ENCODE data around the gene A2M. TPM values are rescaled to one million over a fixed set of nuclear protein-coding genes. Genes with fewer than 3 reads are reported as not detected.

Gene A2M
- total RNA-seq, 1 donor from 2014 or later: 846 TPM

DNA sequence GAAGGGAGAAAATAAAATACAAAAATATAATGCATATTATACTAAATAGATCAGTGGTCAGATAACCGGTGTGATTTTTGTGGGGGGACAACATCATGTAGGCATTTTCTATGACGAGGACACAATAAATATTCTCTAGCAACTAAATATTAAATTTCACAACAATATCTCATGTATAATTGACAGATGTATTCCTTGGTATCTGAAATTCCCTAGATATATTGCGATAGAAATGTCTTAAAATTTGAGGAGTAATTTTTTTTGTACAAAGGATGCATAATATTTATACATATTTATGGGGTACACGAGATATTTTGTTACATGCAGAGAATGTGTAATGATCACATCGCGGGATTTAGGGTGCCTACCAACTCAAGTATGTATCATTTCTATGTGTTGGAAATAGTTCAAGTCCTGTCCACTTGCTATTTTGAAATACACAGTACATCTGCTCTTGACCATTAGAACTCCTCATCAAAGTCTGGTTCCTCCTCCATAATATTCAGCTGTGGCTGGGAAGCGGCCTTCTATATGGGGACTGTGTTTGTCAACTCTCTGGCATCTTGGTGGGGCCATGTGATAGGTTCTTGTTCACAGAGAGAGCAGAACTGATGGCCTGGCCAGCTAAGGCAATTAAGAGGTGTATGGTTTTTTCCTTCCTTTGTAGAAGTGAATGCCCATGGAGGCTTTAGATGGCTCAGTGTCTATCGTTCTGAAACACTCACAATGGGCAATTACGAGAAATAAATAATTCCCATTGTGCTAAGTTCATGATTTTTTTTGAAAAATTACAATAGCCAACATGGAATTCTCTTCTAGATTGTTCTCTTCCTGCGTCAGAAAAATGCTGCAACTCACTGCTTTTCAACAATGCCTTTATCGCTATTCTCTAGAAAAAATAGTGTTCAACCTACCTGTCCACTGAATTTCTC lies 8.8 kb downstream of the A2M start:
- no peak for DNase-seq (ENCODE audit: low spot score in 2 of 2)
- Histone ChIP-seq H3K4me1 (no peaks in the 10 kb centered on the region), H3K4me3 (no peak overlapping the region), H3K36me3 (peaks cover 69 to 92% of the 10 kb centered on the region in 2 donors), H3K27me3 (no peaks in the 10 kb centered on the region), H3K27ac (no peak overlapping the region), H3K9me3 (no peaks in the 10 kb centered on the region)
- intact Hi-C loops (cut with DNase I): no loop called here
- TF ChIP-seq, protein P1, sequence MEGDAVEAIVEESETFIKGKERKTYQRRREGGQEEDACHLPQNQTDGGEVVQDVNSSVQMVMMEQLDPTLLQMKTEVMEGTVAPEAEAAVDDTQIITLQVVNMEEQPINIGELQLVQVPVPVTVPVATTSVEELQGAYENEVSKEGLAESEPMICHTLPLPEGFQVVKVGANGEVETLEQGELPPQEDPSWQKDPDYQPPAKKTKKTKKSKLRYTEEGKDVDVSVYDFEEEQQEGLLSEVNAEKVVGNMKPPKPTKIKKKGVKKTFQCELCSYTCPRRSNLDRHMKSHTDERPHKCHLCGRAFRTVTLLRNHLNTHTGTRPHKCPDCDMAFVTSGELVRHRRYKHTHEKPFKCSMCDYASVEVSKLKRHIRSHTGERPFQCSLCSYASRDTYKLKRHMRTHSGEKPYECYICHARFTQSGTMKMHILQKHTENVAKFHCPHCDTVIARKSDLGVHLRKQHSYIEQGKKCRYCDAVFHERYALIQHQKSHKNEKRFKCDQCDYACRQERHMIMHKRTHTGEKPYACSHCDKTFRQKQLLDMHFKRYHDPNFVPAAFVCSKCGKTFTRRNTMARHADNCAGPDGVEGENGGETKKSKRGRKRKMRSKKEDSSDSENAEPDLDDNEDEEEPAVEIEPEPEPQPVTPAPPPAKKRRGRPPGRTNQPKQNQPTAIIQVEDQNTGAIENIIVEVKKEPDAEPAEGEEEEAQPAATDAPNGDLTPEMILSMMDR (IDR thresholded peaks at IDR 0.05): no peak

DNA sequence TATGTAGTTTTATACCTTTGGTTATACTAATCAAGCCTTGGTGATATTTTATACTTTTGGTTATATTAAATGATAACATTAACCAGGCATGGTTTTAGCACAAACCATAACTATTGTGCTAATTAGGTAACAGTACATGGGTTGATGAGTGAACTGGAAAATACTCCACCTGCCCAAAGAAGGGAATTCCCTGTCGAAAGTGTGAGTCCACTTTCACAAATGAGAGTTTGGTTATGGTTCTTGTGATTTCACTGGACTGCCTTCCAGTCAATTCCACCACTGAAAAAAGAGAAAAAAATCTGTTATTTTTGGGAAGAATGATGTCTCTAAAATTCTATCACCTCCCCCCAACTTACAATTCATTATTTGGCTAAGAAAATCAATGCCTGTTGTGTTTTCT lies 9.7 kb downstream of the A2M start:
- peaks cover 74 to 95% of the 10 kb centered on the region in 2 donors for H3K36me3 ChIP-seq
- intact Hi-C loops (cut with DNase I): no loop called here
- TF ChIP-seq, protein P1 (IDR thresholded peaks at IDR 0.05): no peak

DNA sequence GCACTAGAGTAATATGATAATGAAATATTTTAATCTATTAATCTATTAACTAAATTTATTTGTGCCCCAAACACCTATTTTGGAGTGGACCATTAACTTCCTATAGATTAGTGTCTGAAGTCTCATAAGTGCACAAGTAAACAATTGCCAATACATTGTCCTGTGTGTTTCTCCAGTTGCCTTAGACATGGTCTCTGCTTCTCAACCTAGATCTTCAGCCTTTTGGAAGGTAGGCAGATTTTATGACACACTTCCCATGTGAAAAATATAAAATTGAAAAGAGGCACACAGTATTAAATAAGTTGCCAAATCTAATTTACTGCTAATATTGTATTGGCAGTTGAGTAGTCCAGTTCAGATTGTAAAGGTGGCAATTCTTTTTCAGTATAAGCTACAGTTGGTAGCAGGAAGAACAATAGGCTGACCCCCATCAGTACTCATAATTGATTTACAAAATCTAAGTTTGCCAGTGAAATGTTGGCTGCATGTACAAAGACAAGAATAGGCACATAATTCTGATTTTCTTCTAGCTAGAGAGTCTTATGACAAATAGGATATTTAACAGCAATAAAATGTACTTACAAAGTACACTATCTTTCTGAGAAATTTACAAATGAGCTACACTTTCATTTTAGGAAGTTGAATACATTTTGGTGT lies 10.8 kb downstream of the A2M start:
- TF ChIP-seq, protein P1 (IDR thresholded peaks at IDR 0.05): no peak
- Histone ChIP-seq H3K27ac (no peak overlapping the region), H3K27me3 (no peaks in the 10 kb centered on the region), H3K4me3 (no peak overlapping the region), H3K36me3 (peaks cover 80 to 100% of the 10 kb centered on the region in 2 donors), H3K4me1 (no peaks in the 10 kb centered on the region), H3K9me3 (no peaks in the 10 kb centered on the region)
- intact Hi-C loops (cut with DNase I): no loop called here
- no peak for DNase-seq (ENCODE audit: low spot score in 2 of 2)

More for the DNA sequence above, 9.7 kb downstream of the A2M start:
- H3K9me3 ChIP-seq: no peaks in the 10 kb centered on the region
- H3K27me3 ChIP-seq: no peaks in the 10 kb centered on the region
- H3K4me1 ChIP-seq: no peaks in the 10 kb centered on the region
- no peak for DNase-seq (ENCODE audit: low spot score in 2 of 2)
- H3K27ac ChIP-seq: no peak overlapping the region
- H3K4me3 ChIP-seq: no peak overlapping the region

DNA sequence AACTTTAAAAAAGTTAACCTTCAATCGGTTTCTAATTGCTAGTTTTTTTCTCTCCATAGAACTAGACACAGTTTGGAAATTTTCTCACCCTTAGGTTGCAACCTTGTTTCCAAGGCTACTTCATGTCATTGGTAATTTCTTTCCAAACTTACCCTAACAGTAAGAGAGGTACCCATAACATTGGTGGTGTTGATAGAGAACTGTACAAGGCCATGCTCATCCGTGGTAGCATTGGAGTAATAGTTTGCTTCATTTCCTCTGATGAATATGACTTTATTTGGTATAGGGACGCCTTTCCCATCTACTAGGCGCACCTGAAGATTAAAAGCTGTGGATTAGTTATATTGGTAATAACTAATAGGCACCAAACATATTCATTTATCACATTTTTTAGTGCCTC lies 11.6 kb downstream of the A2M start:
- Histone ChIP-seq H3K4me1 (no peaks in the 10 kb centered on the region), H3K9me3 (no peaks in the 10 kb centered on the region), H3K36me3 (peaks cover 80 to 100% of the 10 kb centered on the region in 2 donors), H3K27me3 (no peaks in the 10 kb centered on the region), H3K27ac (no peak overlapping the region), H3K4me3 (no peak overlapping the region)
- intact Hi-C loops (cut with DNase I): no loop called here
- TF ChIP-seq, protein P1 (IDR thresholded peaks at IDR 0.05): no peak
- no peak for DNase-seq (ENCODE audit: low spot score in 2 of 2)

DNA sequence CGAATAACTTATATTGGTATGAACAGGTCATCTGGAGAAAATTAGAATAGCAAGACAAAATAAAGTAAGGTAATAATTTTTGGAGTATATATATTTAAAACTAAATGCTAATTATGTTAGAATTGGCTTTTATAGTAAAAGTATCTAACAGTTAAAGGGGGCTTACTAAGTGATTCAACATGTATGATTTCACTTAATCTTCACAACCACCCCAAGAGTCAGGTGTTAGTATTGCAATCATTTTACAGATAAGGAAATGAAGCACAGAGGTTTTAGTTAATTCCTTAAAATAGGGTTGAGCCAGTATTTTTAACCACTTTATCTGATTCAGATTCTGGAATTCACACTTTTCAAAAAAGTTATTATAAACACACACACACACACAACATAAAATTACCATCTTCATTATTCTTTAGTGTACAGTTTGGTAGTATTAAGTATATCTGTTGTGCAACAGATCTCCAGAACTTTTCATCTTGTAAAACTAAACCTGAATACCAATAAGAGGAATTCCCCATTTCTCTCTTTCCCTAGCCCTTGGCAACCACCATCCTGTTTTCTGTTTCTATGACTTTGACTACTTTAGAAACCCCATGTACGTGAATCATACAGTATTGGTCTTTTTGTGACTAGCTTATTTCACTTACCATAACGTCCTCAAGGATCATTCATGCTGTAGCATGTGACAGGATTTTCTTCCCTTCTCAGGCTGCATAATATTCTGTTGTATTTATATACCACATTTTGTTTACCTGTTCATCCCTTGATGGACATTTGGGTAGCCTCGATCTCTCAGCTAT lies 12.5 kb downstream of the A2M start:
- intact Hi-C loops (cut with DNase I): no loop called here
- H3K36me3 ChIP-seq: peaks cover 80 to 100% of the 10 kb centered on the region in 2 donors
- no peak overlapping the region for H3K27ac ChIP-seq

More for the DNA sequence above, 12.5 kb downstream of the A2M start:
- DNase-seq (ENCODE audit: low spot score in 2 of 2): no peak
- Histone ChIP-seq H3K27me3 (no peaks in the 10 kb centered on the region), H3K9me3 (no peaks in the 10 kb centered on the region), H3K4me1 (no peaks in the 10 kb centered on the region), H3K4me3 (no peak overlapping the region)
- TF ChIP-seq, protein P1 (IDR thresholded peaks at IDR 0.05): no peak
